ENCODE results near the gene LRRC2. TPM values are rescaled to one million over a fixed set of nuclear protein-coding genes. Genes with fewer than 3 reads are reported as not detected.

Gene LRRC2
- total and polyA plus RNA-seq, 2 of the 13 experiments (the other 11 are each of a cell fraction or from before 2014, with no cell fraction given) = 0.27 to 0.58 TPM

DNA sequence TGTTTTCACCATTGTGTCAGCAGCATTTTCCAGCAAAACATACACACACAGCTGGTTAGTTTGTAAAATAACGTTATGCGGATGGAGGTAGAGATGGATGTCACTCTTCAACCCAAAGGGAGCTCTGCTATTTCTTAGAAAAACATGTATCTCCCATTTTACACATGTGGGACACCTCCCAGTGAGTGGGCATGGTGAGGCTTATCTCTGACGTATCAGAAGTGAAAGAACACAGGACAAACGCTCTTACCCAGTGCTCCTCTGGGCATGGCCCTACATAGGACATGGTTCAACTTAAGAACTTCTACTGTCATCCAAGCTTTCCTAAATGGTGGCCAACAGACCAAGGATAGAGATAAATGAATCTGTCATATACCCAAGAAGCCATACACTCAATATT is 48.3 kb upstream of the LRRC2 start:
- 44% methylated on average over 4 of the region's 4 CpGs for WGBS (ENCODE audit: low lambda C conversion rate)
- H3K4me1 ChIP-seq (ENCODE audit: insufficient read depth, low read length) = peaks cover 3% of the 10 kb centered on the region; the same call in 1 of the 2 replicates
- ChIA-PET POLR2A (no interaction called here), CTCF (ENCODE audit: low intra/inter-chr PET ratio, low total read pairs) (no interaction called here)
- BruUV-seq (replicated peaks) = no TSS peak
- H3K27ac ChIP-seq (ENCODE audit: extremely low read length, insufficient read depth, low read length) = no peak overlapping the region
- H4K20me1 ChIP-seq (ENCODE audit: insufficient read depth, low read length) = no peaks in the 10 kb centered on the region
- H3K4me3 ChIP-seq (replicated peaks in 1 of 3; ENCODE audit: insufficient read depth in 1 of 3, low read depth in 2 of 3, low read length in 3 of 3) = no peak overlapping the region
- no peaks in the 10 kb centered on the region for H3K79me2 ChIP-seq (ENCODE audit: insufficient read depth, low read length)
- no peak overlapping the region for H2AFZ ChIP-seq (ENCODE audit: low read length)
- in situ Hi-C loops (cut with HindIII; ENCODE audit: extremely low pct_ligation_motif_present, low pct_unique_long_range_greater_than_20kb) (no loop called here), intact Hi-C loops (cut with micrococcal nuclease; ENCODE audit: unreplicated experiment) (no loop called here)
- no peak overlapping the region for H3K4me2 ChIP-seq (ENCODE audit: low read depth, low read length)
- H3K36me3 ChIP-seq (replicated peaks in 1 of 2; ENCODE audit: control insufficient read depth in 1 of 2, insufficient read depth in 2 of 2, low read length in 2 of 2) = no peaks in the 10 kb centered on the region
- DNase-seq (ENCODE audit: low spot score) = no peak
- peaks cover 0 to 7% of the 10 kb centered on the region in 2 experiments; a peak in 3 of 5 replicates for H3K27me3 ChIP-seq (ENCODE audit: control insufficient read depth in 1 of 2, insufficient read depth in 2 of 2, low read length in 2 of 2)
- no peaks in the 10 kb centered on the region for H3K9me3 ChIP-seq (ENCODE audit: low read length)
- no peak for TF ChIP-seq ZNF430 (CRISPR knock-in tag; IDR thresholded peaks at IDR 0.05)
- TF ChIP-seq MYPOP (CRISPR knock-in tag; IDR thresholded peaks at IDR 0.05) = no peak
- TF ChIP-seq, protein P1, sequence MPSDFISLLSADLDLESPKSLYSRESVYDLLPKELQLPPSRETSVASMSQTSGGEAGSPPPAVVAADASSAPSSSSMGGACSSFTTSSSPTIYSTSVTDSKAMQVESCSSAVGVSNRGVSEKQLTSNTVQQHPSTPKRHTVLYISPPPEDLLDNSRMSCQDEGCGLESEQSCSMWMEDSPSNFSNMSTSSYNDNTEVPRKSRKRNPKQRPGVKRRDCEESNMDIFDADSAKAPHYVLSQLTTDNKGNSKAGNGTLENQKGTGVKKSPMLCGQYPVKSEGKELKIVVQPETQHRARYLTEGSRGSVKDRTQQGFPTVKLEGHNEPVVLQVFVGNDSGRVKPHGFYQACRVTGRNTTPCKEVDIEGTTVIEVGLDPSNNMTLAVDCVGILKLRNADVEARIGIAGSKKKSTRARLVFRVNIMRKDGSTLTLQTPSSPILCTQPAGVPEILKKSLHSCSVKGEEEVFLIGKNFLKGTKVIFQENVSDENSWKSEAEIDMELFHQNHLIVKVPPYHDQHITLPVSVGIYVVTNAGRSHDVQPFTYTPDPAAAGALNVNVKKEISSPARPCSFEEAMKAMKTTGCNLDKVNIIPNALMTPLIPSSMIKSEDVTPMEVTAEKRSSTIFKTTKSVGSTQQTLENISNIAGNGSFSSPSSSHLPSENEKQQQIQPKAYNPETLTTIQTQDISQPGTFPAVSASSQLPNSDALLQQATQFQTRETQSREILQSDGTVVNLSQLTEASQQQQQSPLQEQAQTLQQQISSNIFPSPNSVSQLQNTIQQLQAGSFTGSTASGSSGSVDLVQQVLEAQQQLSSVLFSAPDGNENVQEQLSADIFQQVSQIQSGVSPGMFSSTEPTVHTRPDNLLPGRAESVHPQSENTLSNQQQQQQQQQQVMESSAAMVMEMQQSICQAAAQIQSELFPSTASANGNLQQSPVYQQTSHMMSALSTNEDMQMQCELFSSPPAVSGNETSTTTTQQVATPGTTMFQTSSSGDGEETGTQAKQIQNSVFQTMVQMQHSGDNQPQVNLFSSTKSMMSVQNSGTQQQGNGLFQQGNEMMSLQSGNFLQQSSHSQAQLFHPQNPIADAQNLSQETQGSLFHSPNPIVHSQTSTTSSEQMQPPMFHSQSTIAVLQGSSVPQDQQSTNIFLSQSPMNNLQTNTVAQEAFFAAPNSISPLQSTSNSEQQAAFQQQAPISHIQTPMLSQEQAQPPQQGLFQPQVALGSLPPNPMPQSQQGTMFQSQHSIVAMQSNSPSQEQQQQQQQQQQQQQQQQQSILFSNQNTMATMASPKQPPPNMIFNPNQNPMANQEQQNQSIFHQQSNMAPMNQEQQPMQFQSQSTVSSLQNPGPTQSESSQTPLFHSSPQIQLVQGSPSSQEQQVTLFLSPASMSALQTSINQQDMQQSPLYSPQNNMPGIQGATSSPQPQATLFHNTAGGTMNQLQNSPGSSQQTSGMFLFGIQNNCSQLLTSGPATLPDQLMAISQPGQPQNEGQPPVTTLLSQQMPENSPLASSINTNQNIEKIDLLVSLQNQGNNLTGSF (CRISPR knock-in tag; IDR thresholded peaks at IDR 0.05) = no peak
- no peak for TF ChIP-seq ZC3H4 (CRISPR knock-in tag; IDR thresholded peaks at IDR 0.05; ENCODE audit: borderline replicate concordance)
- TF ChIP-seq ZUFSP (CRISPR knock-in tag; IDR thresholded peaks at IDR 0.05; ENCODE audit: borderline replicate concordance) = no peak
- no peak for TF ChIP-seq DDIT3 (CRISPR knock-in tag; IDR thresholded peaks at IDR 0.05)
- TF ChIP-seq, protein P2, sequence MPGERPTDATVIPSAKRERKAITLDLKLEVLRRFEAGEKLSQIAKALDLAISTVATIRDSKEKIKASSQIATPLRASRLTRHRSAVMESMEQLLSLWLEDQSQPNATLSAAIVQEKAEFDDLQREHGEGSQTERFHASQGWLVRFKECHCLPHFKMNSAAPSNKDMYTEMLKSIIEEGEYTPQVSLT (CRISPR knock-in tag; IDR thresholded peaks at IDR 0.05; ENCODE audit: borderline replicate concordance, low read depth) = no peak
- TF ChIP-seq ZFP36L1 (CRISPR knock-in tag; IDR thresholded peaks at IDR 0.05) = no peak
- TF ChIP-seq ZNF484 (CRISPR knock-in tag; IDR thresholded peaks at IDR 0.05; ENCODE audit: borderline replicate concordance, low read depth) = no peak
- H3K9ac ChIP-seq (ENCODE audit: insufficient read depth, low read depth, low read length) = no peak overlapping the region
- no peak for FAIRE-seq
- no peak for ATAC-seq

Data from HepG2 (cell line).